GM18507 (cell line): ENCODE results near the gene MDK.
"Not testable (repeated sequence)": the region's sequence is repeated elsewhere in the genome, so short reads cannot be mapped to it uniquely, and the experiment has no call there.

Experiments
- DNase-seq: peaks from one replicate; pipeline ENCODE4 v3.0.0; 2011; ENCODE audit warnings: low read depth; ENCODE audit not compliant: insufficient read length; ENCODE audit errors: extremely low spot score
- FAIRE-seq: peaks from 2 replicates; lab custom pipeline; 2011; peaks lifted over from hg19 to GRCh38; lab: Jason Lieb, UNC

Gene MDK

DNA sequence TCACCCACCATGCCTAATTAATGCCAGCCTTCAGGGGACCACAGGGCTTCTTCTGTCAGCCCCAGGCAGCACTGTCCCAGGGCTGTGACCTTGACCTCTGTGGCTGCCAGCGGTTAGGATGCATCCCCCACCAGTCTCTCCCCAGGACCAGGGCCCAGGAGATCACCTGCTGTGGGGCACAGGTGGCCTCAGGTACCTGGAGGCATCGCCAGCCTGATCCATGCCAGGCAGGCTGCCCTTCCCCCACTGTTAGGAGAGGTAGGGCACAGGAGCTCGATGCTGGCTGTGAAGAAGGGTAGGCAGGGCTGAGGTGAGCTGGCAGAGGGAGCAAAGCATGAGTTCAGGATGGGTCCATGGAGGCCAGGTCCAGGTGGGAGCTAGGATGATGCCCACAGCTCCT, 16.7 kb upstream of the MDK start:
- FAIRE-seq: no peak
- no peak for DNase-seq

DNA sequence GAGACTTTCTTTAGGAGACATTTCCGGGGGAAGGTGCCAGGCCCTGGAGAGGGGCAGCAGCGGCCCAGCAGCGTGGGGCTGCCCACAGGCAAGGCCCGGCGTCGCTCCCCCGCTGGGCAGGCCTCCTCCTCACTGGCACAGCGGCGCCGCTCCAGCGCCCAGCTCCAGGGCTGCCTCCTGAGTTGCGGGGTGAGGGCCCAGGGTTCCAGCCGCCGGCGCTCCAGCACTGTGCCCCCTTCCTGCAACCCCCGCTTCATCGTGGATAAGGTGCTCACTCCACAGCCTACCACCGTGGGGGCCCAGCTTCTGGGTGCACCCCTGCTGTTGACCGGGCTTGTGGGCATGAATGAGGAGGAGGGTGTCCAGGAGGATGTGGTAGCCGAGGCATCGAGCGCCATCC, 15.2 kb upstream of the MDK start:
- FAIRE-seq: no peak

GRCh38 chr11:46366661-46367161, 14.8 kb upstream of the MDK start:
- no peak for DNase-seq
- FAIRE-seq: no peak

More for the DNA sequence above, 15.2 kb upstream of the MDK start:
- no peak for DNase-seq

- FAIRE-seq: peak; percentile 46
- DNase-seq: no peak
Measured at GRCh38 chr11:46367244-46367915, 14.1 kb upstream of the MDK start.

DNA sequence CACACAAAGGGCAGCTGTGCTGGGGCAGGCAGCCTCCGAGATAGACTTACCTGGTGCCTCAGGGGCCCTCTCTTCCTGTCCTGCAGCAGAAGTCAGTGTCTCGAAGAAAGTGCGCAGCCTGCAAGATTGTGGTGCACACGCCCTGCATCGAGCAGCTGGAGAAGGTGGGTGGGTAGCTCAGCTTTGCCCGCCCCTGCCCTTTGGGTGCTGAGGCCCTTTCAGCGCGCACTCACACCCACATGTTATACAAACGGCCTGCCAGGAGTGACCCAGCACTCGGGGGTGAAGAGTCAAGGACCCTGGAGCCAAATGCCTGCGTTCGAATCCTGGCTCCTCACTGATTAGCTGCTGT, 13.6 kb upstream of the MDK start:
- no peak for FAIRE-seq
- no peak for DNase-seq

GRCh38 chr11:46369458-46370152, 11.9 kb upstream of the MDK start:
- no peak for DNase-seq
- FAIRE-seq: peak; percentile 88

GRCh38 chr11:46370253-46370652, 11.2 kb upstream of the MDK start:
- DNase-seq (no peak), FAIRE-seq (no peak)

- not testable (repeated sequence) for FAIRE-seq, DNase-seq
Measured at GRCh38 chr11:46371262-46371661, 10.2 kb upstream of the MDK start.

DNA sequence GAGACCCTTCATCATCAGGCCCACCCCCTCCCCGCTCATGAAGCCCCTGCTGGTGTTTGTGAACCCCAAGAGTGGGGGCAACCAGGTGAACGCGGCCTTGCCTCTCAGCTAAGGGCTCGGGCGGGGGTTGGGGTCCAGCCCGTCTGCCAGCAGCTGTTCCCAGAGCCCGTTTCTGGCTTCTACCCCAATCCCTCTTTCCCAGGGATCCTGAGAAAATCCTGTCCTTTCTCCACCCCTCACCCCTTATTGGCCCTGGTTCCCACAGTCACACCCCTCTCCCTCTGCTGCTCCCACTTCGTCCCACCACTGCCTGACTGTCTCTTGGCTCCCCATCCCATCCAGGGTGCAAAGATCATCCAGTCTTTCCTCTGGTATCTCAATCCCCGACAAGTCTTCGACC, 9.4 kb upstream of the MDK start:
- FAIRE-seq (no peak), DNase-seq (no peak)

GRCh38 chr11:46372501-46372900, 9.0 kb upstream of the MDK start:
- not testable (repeated sequence) for FAIRE-seq, DNase-seq

- DNase-seq: no peak
- FAIRE-seq: no peak
Measured at GRCh38 chr11:46373787-46374740, 7.4 kb upstream of the MDK start.

GRCh38 chr11:46374815-46375214, 6.7 kb upstream of the MDK start:
- no peak for DNase-seq
- no peak for FAIRE-seq

DNA sequence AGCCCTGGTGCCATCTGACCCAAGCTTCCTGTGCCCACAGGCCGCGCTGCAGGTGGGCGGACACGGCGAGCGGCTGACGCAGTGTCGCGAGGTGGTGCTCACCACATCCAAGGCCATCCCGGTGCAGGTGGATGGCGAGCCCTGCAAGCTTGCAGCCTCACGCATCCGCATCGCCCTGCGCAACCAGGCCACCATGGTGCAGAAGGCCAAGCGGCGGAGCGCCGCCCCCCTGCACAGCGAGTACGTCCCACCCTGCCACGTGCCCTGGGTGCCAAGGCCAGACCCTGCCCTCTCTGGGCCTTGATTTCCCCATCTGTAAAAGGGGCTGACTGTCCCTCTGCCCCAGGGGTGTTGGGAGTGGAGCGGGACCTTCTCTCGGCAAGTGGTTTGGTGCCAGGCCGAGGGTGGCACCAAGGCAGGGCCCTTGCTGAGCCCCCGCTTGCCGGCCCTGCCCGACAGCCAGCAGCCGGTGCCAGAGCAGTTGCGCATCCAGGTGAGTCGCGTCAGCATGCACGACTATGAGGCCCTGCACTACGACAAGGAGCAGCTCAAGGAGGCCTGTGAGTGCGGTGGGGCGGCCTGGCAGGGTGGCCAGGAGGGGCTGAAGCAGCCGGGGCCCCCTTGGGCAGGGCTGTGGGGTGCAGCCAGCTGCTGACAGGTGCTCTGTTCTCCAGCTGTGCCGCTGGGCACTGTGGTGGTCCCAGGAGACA, 5.9 kb upstream of the MDK start:
- FAIRE-seq (no peak), DNase-seq (no peak)

DNA sequence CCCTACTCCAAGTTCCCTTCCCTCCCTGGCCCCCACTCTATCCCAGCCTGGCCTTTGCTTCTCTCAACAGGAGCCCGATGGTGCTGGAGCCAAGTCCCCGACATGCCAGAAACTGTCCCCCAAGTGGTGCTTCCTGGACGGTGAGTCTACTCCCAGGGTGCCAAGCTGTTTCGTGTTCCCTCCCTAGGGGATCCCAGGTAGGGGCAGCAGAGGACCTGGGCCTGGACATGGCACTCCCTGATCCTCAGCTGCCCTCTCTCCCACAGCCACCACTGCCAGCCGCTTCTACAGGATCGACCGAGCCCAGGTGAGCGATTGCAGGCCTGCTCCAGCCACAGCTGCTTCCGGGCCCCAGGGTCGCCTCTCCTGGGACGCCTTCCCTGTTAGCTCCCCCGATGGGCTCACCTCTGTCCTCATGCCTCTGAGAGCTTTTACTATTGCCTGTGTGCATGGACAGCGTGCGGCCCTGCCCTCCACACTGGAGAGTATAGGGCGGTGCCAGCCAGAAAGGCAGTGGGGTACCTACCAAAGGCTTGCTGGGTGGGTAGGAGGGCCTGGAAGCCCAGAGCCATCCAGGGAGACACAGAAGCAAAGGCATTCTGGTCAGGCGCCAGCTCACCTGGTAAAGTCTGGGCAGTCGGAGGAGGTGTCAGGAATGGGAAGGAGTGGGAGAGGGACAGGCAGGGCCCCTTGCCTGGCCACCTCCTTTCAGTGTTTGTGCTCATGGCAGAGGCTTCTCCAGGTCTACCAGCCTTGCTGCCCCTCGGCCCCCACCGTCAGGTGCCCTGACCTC, 5.0 kb upstream of the MDK start:
- no peak for FAIRE-seq
- no peak for DNase-seq

GRCh38 chr11:46377290-46377689, 4.2 kb upstream of the MDK start:
- FAIRE-seq (no peak), DNase-seq (no peak)

DNA sequence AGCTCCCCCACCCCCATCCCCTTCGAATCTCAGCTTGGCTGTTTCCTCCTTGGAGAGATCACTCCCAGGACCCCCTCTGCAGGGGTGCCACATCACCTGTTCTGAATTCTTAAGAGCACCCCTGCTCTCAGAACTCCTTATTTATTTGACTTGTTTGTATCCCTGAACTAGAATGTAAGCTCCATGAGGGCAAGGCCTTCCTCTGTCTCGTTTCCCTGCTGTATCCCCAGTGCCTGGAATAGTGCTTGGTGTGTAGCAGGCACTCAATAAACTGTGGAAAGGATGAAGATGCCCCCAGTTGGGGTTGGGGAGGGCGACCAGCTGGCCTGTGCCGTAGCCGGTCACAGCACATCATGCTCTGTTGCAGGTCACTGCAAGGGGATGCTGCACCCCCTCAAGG, 3.6 kb upstream of the MDK start:
- DNase-seq (no peak), FAIRE-seq (no peak)

DNA sequence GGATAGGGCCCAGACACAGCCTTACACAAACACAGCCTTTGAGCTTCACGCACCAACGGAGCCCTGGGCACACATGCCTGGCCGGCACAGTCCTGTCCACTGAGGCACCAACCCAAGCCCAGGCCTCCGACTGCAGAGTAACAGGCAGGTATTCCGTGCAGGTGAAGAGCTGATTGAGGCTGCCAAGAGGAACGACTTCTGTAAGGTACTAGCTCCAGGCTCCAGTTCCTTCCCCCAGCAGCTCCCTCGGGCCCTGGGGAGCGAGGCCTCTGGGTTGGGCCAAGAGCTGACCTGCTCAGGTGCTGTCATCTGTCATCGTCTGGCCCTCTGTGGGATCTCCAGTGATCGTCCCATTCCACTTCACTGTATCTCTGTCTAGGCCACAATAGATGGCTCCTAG, 3.2 kb upstream of the MDK start:
- FAIRE-seq: no peak
- no peak for DNase-seq

DNA sequence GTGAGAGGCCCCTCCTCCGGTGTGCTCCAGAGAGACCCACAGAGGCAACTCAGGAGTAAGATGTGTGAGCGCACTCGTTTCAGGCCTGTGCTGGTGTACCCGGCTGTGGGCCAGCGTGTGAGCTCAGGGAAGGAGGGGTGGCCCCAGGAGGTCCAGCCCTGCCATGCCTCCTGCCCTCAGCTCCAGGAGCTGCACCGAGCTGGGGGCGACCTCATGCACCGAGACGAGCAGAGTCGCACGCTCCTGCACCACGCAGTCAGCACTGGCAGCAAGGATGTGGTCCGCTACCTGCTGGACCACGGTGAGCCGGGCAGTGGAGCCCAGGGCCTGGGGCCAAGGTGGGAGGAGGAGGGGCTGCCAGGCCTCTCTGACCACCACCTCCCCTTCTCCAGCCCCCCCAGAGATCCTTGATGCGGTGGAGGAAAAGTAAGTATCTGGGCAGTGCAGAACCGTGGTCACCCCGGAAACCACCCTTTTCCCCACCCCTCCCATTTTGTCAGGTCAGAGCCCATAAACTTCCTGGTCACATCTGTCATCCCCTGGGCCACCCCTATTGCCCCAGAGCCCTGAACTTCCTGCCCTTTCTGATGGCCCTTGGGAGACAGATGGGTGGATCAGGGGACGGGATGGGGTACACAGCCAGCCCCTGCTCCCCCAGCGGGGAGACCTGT, 2.5 kb upstream of the MDK start:
- DNase-seq: no peak
- FAIRE-seq: no peak
